ENCODE results near the gene KMO.

- TF ChIP-seq CTCF (IDR thresholded peaks at IDR 0.05) (no peak), POLR2A (IDR thresholded peaks at IDR 0.05) (no peak)
Measured at GRCh38 chr1:241592273-241592958, 60.2 kb downstream of the KMO start.
